K562 (cell line): ENCODE measurements around the gene CDH12. TPM values are rescaled to one million over a fixed set of nuclear protein-coding genes. Genes with fewer than 3 reads are reported as not detected.

Experiments
- ATAC-seq: fragments of 200-7000 bp; cut with Tn5 transposase; 3 replicates; pipeline ENCODE4 v1.9.1; 2020; ENCODE audit warnings: moderate library complexity
- BruUV-seq: library from RNA; stranded (reverse); fragments of 400-500 nt; replicated peaks from 2 replicates; lab custom pipeline; 2021; lab: Mats Ljungman, UMichigan
- CTCF ChIA-PET: fragments of 300-600 bp; formaldehyde crosslinking; extraction: SDS; loops from one replicate; lab custom pipeline; 2021; ENCODE audit warnings: low intra/inter-chr PET ratio; lab: Yijun Ruan, JAX
- POLR2A ChIA-PET: fragments of 300-600, 350-650 bp; sonication (Branson Sonifier 250); formaldehyde crosslinking; extraction: SDS; loops from one replicate; lab custom pipeline; 2021; ENCODE audit warnings: antibody characterized with exemption, inconsistent platforms; lab: Yijun Ruan, JAX
- DNase-seq, 4 experiments: peaks; one replicate each; pipeline versions ENCODE4 v3.0.0 to v3.0.0-alpha.2; 2011 to 2018; ENCODE audit warnings: low spot score in 3 of 4, mixed read lengths in 3 of 4; ENCODE audit errors: extremely low read depth in 1 of 4
- FAIRE-seq: peaks from 2 replicates; lab custom pipeline; 2011; peaks lifted over from hg19 to GRCh38; lab: Jason Lieb, UNC
- H2AFZ ChIP-seq: 2 replicates; pipeline ENCODE4 v1.6.0; 2011; ENCODE audit warnings: low read depth, low read length, control low read depth, inconsistent platforms
- H3K27ac ChIP-seq: fragments of 200-600 bp; 3 replicates; pipeline ENCODE4 v1.8.0; 2011; ENCODE audit warnings: low read depth, mild to moderate bottlenecking, control low read depth, inconsistent platforms, low read length, moderate library complexity, mixed read lengths; ENCODE audit errors: extremely low read depth
- H3K27me3 ChIP-seq, 2 experiments: fragments of 300-600 bp in 1 of 2; 2 replicates in 1 of 2; 3 replicates in 1 of 2; pipeline versions ENCODE4 v1.6.0 to v1.8.0; 2011; ENCODE audit warnings: inconsistent platforms in 2 of 2, low read length in 2 of 2, mild to moderate bottlenecking in 1 of 2, mixed read lengths in 1 of 2, moderate library complexity in 1 of 2; ENCODE audit not compliant: control insufficient read depth in 2 of 2, insufficient read depth in 2 of 2
- H3K36me3 ChIP-seq: fragments of 300-600 bp; 3 replicates; pipeline ENCODE4 v1.8.0; 2011; ENCODE audit warnings: mild to moderate bottlenecking, low read length, inconsistent platforms; ENCODE audit not compliant: control insufficient read depth, insufficient read depth
- H3K4me1 ChIP-seq, 2 experiments: fragments of 200-600 bp in 1 of 2; replicated peaks in 1 of 2; 2 replicates in 1 of 2; 3 replicates in 1 of 2; pipeline versions ENCODE4 v1.5.1 to v1.8.0; 2011; ENCODE audit warnings: inconsistent platforms in 2 of 2, low read length in 2 of 2, mild to moderate bottlenecking in 1 of 2, mixed read lengths in 1 of 2, moderate library complexity in 1 of 2; ENCODE audit not compliant: control insufficient read depth in 2 of 2, insufficient read depth in 2 of 2
- H3K4me2 ChIP-seq: 2 replicates; pipeline ENCODE4 v1.6.1; 2011; ENCODE audit warnings: low read length, control low read depth, inconsistent platforms, mixed read lengths; ENCODE audit not compliant: insufficient read depth
- H3K4me3 ChIP-seq: fragments of 200-600 bp; sonication (generic), shearing (Covaris generic); 2 replicates; pipeline ENCODE4 v1.5.1; 2016; ENCODE audit warnings: control low read depth, inconsistent platforms
- H3K79me2 ChIP-seq: fragments of 200-600 bp; 3 replicates; pipeline ENCODE4 v1.8.0; 2011; ENCODE audit warnings: low read length, inconsistent platforms; ENCODE audit not compliant: control insufficient read depth, insufficient read depth
- H3K9ac ChIP-seq, 2 experiments: 2 replicates each; pipeline versions ENCODE4 v1.6.0 to v1.6.1; 2011; ENCODE audit warnings: low read depth in 2 of 2, low read length in 2 of 2, control low read depth in 1 of 2, inconsistent platforms in 1 of 2, mild to moderate bottlenecking in 1 of 2, mixed read lengths in 1 of 2; ENCODE audit not compliant: insufficient read depth in 1 of 2
- H3K9me1 ChIP-seq: one replicate; pipeline ENCODE4 v1.6.0; 2011; ENCODE audit warnings: inconsistent platforms, mild to moderate bottlenecking, low read length, moderate library complexity; ENCODE audit not compliant: control insufficient read depth, insufficient read depth
- H3K9me3 ChIP-seq: replicated peaks from 2 replicates; pipeline ENCODE4 v1.5.1; 2011; ENCODE audit warnings: low read depth, low read length, inconsistent platforms; ENCODE audit not compliant: control insufficient read depth, insufficient read depth
- H4K20me1 ChIP-seq: replicated peaks from 2 replicates; pipeline ENCODE4 v1.6.1; 2011; ENCODE audit warnings: low read length, inconsistent platforms, mixed read lengths; ENCODE audit not compliant: control insufficient read depth, insufficient read depth
- ATF3 ChIP-seq, 2 experiments: fragments of 450-650 bp in 1 of 2; sonication (generic) in 1 of 2; formaldehyde crosslinking in 1 of 2; IDR thresholded peaks in 1 of 2; conservative IDR thresholded peaks in 1 of 2; 2 replicates each; pipeline versions ENCODE4 v1.6.1 to v1.8.1; 2016 to 2023; ENCODE audit warnings: mild to moderate bottlenecking in 2 of 2, moderate library complexity in 2 of 2, inconsistent platforms in 1 of 2, missing genetic modification reagents in 1 of 2
- GABPB2 ChIP-seq: fragments of 250-450 bp; sonication (Bioruptor Pico); conservative IDR thresholded peaks from 2 replicates; pipeline ENCODE4 v1.5.1; 2021; ENCODE audit warnings: mild to moderate bottlenecking
- MCM3 ChIP-seq: fragments of 450-650 bp; IDR thresholded peaks from 2 replicates; pipeline ENCODE4 v1.6.1; 2016
- NFIX ChIP-seq: fragments of 250-450 bp; sonication (Bioruptor Pico); IDR thresholded peaks from 2 replicates; pipeline ENCODE4 v1.4.0; 2020; ENCODE audit warnings: low read depth, mild to moderate bottlenecking, moderate library complexity
- PHTF2 ChIP-seq: fragments of 250-450 bp; sonication (Bioruptor Pico); IDR thresholded peaks from 2 replicates; pipeline ENCODE4 v1.5.0; 2021; ENCODE audit warnings: mild to moderate bottlenecking
- PKNOX1 ChIP-seq: fragments of 450-650 bp; IDR thresholded peaks from 2 replicates; pipeline ENCODE4 v1.6.1; 2016
- SAP30 ChIP-seq: fragments of 200-600 bp; sonication (generic); IDR thresholded peaks from 2 replicates; pipeline ENCODE4 v1.6.1; 2012; ENCODE audit warnings: borderline replicate concordance, low read depth, mild to moderate bottlenecking, moderate library complexity, low read length, control low read depth, inconsistent platforms; ENCODE audit not compliant: insufficient read depth, poor library complexity, severe bottlenecking
- SRSF9 ChIP-seq: fragments of 200-400 bp; formaldehyde crosslinking; IDR thresholded peaks from 2 replicates; pipeline ENCODE4 v1.6.1; 2017; ENCODE audit warnings: low read depth, low read length, borderline replicate concordance
- YBX1 ChIP-seq: fragments of 450-650 bp; IDR thresholded peaks from 2 replicates; pipeline ENCODE4 v1.7.1; 2016; ENCODE audit warnings: mild to moderate bottlenecking
- ZKSCAN1 ChIP-seq: fragments of 150-350 bp; IDR thresholded peaks from 2 replicates; pipeline ENCODE4 v1.6.1; 2016; ENCODE audit warnings: low read depth, low read length
- ZNF217 ChIP-seq: sonication (generic); formaldehyde crosslinking; IDR thresholded peaks from 2 replicates; pipeline ENCODE4 v1.8.0; 2022; ENCODE audit warnings: mild to moderate bottlenecking, missing genetic modification reagents
- ZNF57 ChIP-seq: fragments of 450-650 bp; formaldehyde crosslinking; IDR thresholded peaks from 2 replicates; pipeline ENCODE4 v1.4.0; 2020; ENCODE audit warnings: mild to moderate bottlenecking, moderate library complexity
- ZNF717 ChIP-seq: fragments of 250-450 bp; sonication (Bioruptor Pico); IDR thresholded peaks from 2 replicates; pipeline ENCODE4 v1.5.0; 2021
- WGBS: fragments of 100-300 bp; shearing (Covaris generic); methylation state at CpG from one replicate; pipeline ENCODE4 v1.1.6; 2016; ENCODE audit warnings: low coverage, mixed read lengths; ENCODE audit not compliant: insufficient coverage; ENCODE audit errors: missing lambda C conversion rate; 5-methylcytosine and 5-hydroxymethylcytosine counted together
- in situ Hi-C: fragments of 300-500 bp; cut with MboI; formaldehyde crosslinking; loops from 4 replicates; pipeline ENCODE4 v1.15.0; 2018; ENCODE audit warnings: inconsistent platforms, mixed read lengths
- intact Hi-C: fragments of 100-400 bp; cut with micrococcal nuclease; formaldehyde crosslinking; loops from 2 replicates; pipeline ENCODE4 v1.14.2; 2022
- polyA plus RNA-seq, 8 experiments: library from polyadenylated mRNA; depleted of rRNA in 4 of 8; stranded (reverse) in 5 of 8; unstranded in 3 of 8; fragments of >200 nt; fragmentation: Nextera tagmentation in 2 of 8; fragmentation: Illumina TruSeq in 1 of 8; extraction: Ambion mirVana in 2 of 8; extraction: Trizol in 1 of 8; gene quantifications; 2 replicates each; pipeline versions ENCODE4 v1.2.1 to v1.2.3, GENCODE V29; 2011 to 2014; ENCODE audit warnings: inconsistent platforms in 1 of 8, missing spikeins in 1 of 8
- total RNA-seq, 7 experiments: library from RNA; depleted of rRNA in 6 of 7; stranded (reverse); fragments of >200 nt in 6 of 7; fragmentation: Illumina TruSeq in 2 of 7; extraction: Trizol in 2 of 7; gene quantifications; 2 replicates each; pipeline versions ENCODE4 v1.2.1 to v1.2.3, GENCODE V29; 2011 to 2021; ENCODE audit warnings: low replicate concordance in 1 of 7
- TF ChIP-seq, protein P1 (sequence below): fragments of 450-650 bp; IDR thresholded peaks from 2 replicates; pipeline ENCODE4 v1.6.1; 2016; ENCODE audit warnings: borderline replicate concordance
- TF ChIP-seq, protein P2 (sequence below): sonication (generic); formaldehyde crosslinking; IDR thresholded peaks from 2 replicates; pipeline ENCODE4 v1.8.0; 2022; ENCODE audit warnings: missing genetic modification reagents, mild to moderate bottlenecking, moderate library complexity, borderline replicate concordance
- TF ChIP-seq, protein P3 (sequence below): IDR thresholded peaks from 2 replicates; pipeline ENCODE4 v1.6.1; 2012; ENCODE audit warnings: low read depth, low read length, improper control_type of control experiment, borderline replicate concordance

The CDH12 gene
- total and polyA plus RNA-seq, 9 of the 15 experiments (the other 6 are each of a cell fraction or from before 2014, with no cell fraction given), result 0.03 to 1.7 (median 0.37) TPM

DNA sequence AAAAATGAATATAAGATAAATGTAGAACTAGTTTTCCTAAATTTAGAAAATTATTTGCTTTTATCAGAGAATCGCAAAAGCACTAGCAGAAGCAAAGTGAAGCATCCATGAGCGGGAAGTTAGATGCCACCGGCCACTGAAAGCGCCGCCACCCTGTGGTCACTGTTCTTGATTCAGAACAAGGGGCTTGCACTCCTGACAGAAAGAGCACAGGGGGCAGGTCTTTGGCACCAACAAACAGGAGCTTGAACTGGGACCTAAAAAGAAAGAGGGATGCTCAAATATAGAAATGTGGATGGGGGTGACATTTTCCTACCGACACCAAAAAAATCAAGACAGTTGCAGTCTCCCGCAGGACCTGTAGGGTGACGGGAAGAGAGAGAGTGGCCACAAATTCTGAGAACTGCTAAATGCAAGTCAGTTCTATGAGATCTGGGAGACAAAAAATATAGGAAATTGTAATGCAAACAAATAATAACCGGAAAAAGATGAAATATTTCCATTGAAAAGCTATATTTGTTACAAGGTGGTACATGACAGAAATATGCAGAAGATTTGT, 144.3 kb downstream of the CDH12 start:
- H3K4me1 ChIP-seq, result no peaks in the 10 kb centered on the region
- H2AFZ ChIP-seq, result no peak overlapping the region
- no peaks in the 10 kb centered on the region for H3K9me1 ChIP-seq
- no peaks in the 10 kb centered on the region; the same call in 1 of the 2 replicates for H3K9me3 ChIP-seq
- ChIA-PET CTCF (no interaction called here), POLR2A (no interaction called here)
- no peaks in the 10 kb centered on the region for H3K27me3 ChIP-seq
- H3K36me3 ChIP-seq, result no peaks in the 10 kb centered on the region
- no TSS peak for BruUV-seq
- no peak overlapping the region for H3K4me3 ChIP-seq
- no peak overlapping the region for H3K27ac ChIP-seq
- 1% methylated on average over 9 of the region's 9 CpGs for WGBS
- no peak overlapping the region for H3K4me2 ChIP-seq
- intact Hi-C loops (no loop called here), in situ Hi-C loops (no loop called here)
- no peaks in the 10 kb centered on the region for H4K20me1 ChIP-seq
- ATAC-seq (no peak), DNase-seq (no peak), FAIRE-seq (no peak)
- H3K9ac ChIP-seq, result no peak overlapping the region
- H3K79me2 ChIP-seq, result no peaks in the 10 kb centered on the region
- TF ChIP-seq GABPB2 (CRISPR knock-in tag) (no peak), ATF3 (IDR thresholded peaks at IDR 0.05) (no peak), ATF3 (CRISPR knock-in tag; conservative IDR thresholded peaks at IDR 0.05) (no peak), NFIX (CRISPR knock-in tag) (no peak), SAP30 (no peak), PHTF2 (CRISPR knock-in tag) (no peak), ZNF717 (no peak), YBX1 (no peak), PKNOX1 (no peak), ZNF57 (no peak), SRSF9 (no peak), MCM3 (no peak), ZKSCAN1 (no peak), ZNF217 (CRISPR knock-in tag) (no peak)
- TF ChIP-seq, protein P1, sequence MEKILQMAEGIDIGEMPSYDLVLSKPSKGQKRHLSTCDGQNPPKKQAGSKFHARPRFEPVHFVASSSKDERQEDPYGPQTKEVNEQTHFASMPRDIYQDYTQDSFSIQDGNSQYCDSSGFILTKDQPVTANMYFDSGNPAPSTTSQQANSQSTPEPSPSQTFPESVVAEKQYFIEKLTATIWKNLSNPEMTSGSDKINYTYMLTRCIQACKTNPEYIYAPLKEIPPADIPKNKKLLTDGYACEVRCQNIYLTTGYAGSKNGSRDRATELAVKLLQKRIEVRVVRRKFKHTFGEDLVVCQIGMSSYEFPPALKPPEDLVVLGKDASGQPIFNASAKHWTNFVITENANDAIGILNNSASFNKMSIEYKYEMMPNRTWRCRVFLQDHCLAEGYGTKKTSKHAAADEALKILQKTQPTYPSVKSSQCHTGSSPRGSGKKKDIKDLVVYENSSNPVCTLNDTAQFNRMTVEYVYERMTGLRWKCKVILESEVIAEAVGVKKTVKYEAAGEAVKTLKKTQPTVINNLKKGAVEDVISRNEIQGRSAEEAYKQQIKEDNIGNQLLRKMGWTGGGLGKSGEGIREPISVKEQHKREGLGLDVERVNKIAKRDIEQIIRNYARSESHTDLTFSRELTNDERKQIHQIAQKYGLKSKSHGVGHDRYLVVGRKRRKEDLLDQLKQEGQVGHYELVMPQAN, result no peak
- TF ChIP-seq, protein P2, sequence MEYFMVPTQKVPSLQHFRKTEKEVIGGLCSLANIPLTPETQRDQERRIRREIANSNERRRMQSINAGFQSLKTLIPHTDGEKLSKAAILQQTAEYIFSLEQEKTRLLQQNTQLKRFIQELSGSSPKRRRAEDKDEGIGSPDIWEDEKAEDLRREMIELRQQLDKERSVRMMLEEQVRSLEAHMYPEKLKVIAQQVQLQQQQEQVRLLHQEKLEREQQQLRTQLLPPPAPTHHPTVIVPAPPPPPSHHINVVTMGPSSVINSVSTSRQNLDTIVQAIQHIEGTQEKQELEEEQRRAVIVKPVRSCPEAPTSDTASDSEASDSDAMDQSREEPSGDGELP (CRISPR knock-in tag), result no peak
- TF ChIP-seq, protein P3, sequence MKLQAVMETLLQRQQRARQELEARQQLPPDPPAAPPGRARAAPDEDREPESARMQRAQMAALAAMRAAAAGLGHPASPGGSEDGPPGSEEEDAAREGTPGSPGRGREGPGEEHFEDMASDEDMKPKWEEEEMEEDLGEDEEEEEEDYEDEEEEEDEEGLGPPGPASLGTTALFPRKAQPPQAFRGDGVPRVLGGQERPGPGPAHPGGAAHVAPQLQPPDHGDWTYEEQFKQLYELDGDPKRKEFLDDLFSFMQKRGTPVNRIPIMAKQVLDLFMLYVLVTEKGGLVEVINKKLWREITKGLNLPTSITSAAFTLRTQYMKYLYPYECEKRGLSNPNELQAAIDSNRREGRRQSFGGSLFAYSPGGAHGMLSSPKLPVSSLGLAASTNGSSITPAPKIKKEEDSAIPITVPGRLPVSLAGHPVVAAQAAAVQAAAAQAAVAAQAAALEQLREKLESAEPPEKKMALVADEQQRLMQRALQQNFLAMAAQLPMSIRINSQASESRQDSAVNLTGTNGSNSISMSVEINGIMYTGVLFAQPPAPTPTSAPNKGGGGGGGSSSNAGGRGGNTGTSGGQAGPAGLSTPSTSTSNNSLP, result no peak
